ENCODE measurements around the gene DCAF6. TPM values are rescaled to one million over a fixed set of nuclear protein-coding genes. Genes with fewer than 3 reads are reported as not detected.

Gene DCAF6
- total and polyA plus RNA-seq, 9 donors, result 91.0 to 130 (median 110) TPM

- peak; percentile 67 for DNase-seq
- Histone ChIP-seq H3K27ac (ENCODE audit: low read length) (peak overlapping the region; percentile 97), H3K27me3 (ENCODE audit: control insufficient read depth, insufficient read depth, low read length) (no peaks in the 10 kb centered on the region), H3K36me3 (ENCODE audit: control insufficient read depth, insufficient read depth, low read length) (no peaks in the 10 kb centered on the region), H3K4me1 (ENCODE audit: control insufficient read depth, insufficient read depth, low read length) (peaks cover 2% of the 10 kb centered on the region), H3K9me3 (replicated peaks; ENCODE audit: control insufficient read depth, low read depth, low read length) (no peaks in the 10 kb centered on the region), H3K4me3 (ENCODE audit: low read length) (peak overlapping the region; percentile 74)
- no CpG with 5 or more reads among the region's 4 CpGs for WGBS (ENCODE audit: insufficient coverage)
Measured at GRCh38 chr1:167934426-167935215, 1.9 kb upstream of the DCAF6 start.

- DNase-seq, result peak; percentile 65
- H3K4me3 ChIP-seq (ENCODE audit: low read length), result peak overlapping the region; percentile 74
- H3K9me3 ChIP-seq (replicated peaks; ENCODE audit: control insufficient read depth, low read depth, low read length), result no peaks in the 10 kb centered on the region
- peak overlapping the region; percentile 97 for H3K27ac ChIP-seq (ENCODE audit: low read length)
- WGBS (ENCODE audit: insufficient coverage), result under 1% methylated on average over 32 of the region's 45 CpGs
- no peaks in the 10 kb centered on the region for H3K27me3 ChIP-seq (ENCODE audit: control insufficient read depth, insufficient read depth, low read length)
- H3K4me1 ChIP-seq (ENCODE audit: control insufficient read depth, insufficient read depth, low read length), result peaks cover 2% of the 10 kb centered on the region
- H3K36me3 ChIP-seq (ENCODE audit: control insufficient read depth, insufficient read depth, low read length), result no peaks in the 10 kb centered on the region
Measured at GRCh38 chr1:167935216-167936067, 1.0 kb upstream of the DCAF6 start.

- under 1% methylated on average over 50 of the region's 51 CpGs for WGBS (ENCODE audit: insufficient coverage)
- H3K36me3 ChIP-seq (ENCODE audit: control insufficient read depth, insufficient read depth, low read length), result no peaks in the 10 kb centered on the region
- H3K4me3 ChIP-seq (ENCODE audit: low read length), result peak within 1 kb of the TSS; percentile 74
- peaks cover 2% of the 10 kb centered on the region for H3K4me1 ChIP-seq (ENCODE audit: control insufficient read depth, insufficient read depth, low read length)
- DNase-seq, result peak; percentile 93
- H3K27ac ChIP-seq (ENCODE audit: low read length), result peak within 1 kb of the TSS; percentile 98
- H3K27me3 ChIP-seq (ENCODE audit: control insufficient read depth, insufficient read depth, low read length), result no peaks in the 10 kb centered on the region
- H3K9me3 ChIP-seq (replicated peaks; ENCODE audit: control insufficient read depth, low read depth, low read length), result no peaks in the 10 kb centered on the region
Measured at GRCh38 chr1:167936930-167937708, 636 bp downstream of the DCAF6 start, which contains the start of gene MPC2. MPC2 (minus strand) TSS chr1:167937072; CDS start chr1:167935841, 1,231 bp downstream.

- Histone ChIP-seq H3K4me1 (ENCODE audit: control insufficient read depth, insufficient read depth, low read length) (peaks cover 2% of the 10 kb centered on the region), H3K27ac (ENCODE audit: low read length) (peak overlapping the region; percentile 98)
- no CpG with 5 or more reads among the region's 5 CpGs for WGBS (ENCODE audit: insufficient coverage)
Measured at GRCh38 chr1:167937709-167938010, 1.2 kb downstream of the DCAF6 start.

GRCh38 chr1:167938080-167938636 is 1.7 kb downstream of the DCAF6 start:
- DNase-seq, result no peak
- Histone ChIP-seq H3K27ac (ENCODE audit: low read length) (peak overlapping the region; percentile 98), H3K27me3 (ENCODE audit: control insufficient read depth, insufficient read depth, low read length) (no peaks in the 10 kb centered on the region), H3K9me3 (replicated peaks; ENCODE audit: control insufficient read depth, low read depth, low read length) (no peaks in the 10 kb centered on the region), H3K36me3 (ENCODE audit: control insufficient read depth, insufficient read depth, low read length) (no peaks in the 10 kb centered on the region), H3K4me3 (ENCODE audit: low read length) (peak overlapping the region; percentile 74), H3K4me1 (ENCODE audit: control insufficient read depth, insufficient read depth, low read length) (peaks cover 2% of the 10 kb centered on the region)
- no CpG with 5 or more reads among the region's 5 CpGs for WGBS (ENCODE audit: insufficient coverage)

More at GRCh38 chr1:167937709-167938010, 1.2 kb downstream of the DCAF6 start:
- peak overlapping the region; percentile 74 for H3K4me3 ChIP-seq (ENCODE audit: low read length)
- no peak for DNase-seq
- no peaks in the 10 kb centered on the region for H3K9me3 ChIP-seq (replicated peaks; ENCODE audit: control insufficient read depth, low read depth, low read length)
- H3K36me3 ChIP-seq (ENCODE audit: control insufficient read depth, insufficient read depth, low read length), result no peaks in the 10 kb centered on the region
- no peaks in the 10 kb centered on the region for H3K27me3 ChIP-seq (ENCODE audit: control insufficient read depth, insufficient read depth, low read length)

- no peak for DNase-seq
- no peak overlapping the region for H3K27ac ChIP-seq (ENCODE audit: low read length)
- H3K9me3 ChIP-seq (replicated peaks; ENCODE audit: control insufficient read depth, low read depth, low read length), result no peaks in the 10 kb centered on the region
- no peaks in the 10 kb centered on the region for H3K27me3 ChIP-seq (ENCODE audit: control insufficient read depth, insufficient read depth, low read length)
- H3K36me3 ChIP-seq (ENCODE audit: control insufficient read depth, insufficient read depth, low read length), result no peaks in the 10 kb centered on the region
- peaks cover under 1% of the 10 kb centered on the region for H3K4me1 ChIP-seq (ENCODE audit: control insufficient read depth, insufficient read depth, low read length)
- H3K4me3 ChIP-seq (ENCODE audit: low read length), result no peak overlapping the region
- WGBS (ENCODE audit: insufficient coverage), result no CpG with 5 or more reads among the region's 2 CpGs
Measured at GRCh38 chr1:167940264-167940663, 3.8 kb downstream of the DCAF6 start.

- no peak for DNase-seq
- no peaks in the 10 kb centered on the region for H3K27me3 ChIP-seq (ENCODE audit: control insufficient read depth, insufficient read depth, low read length)
- H3K9me3 ChIP-seq (replicated peaks; ENCODE audit: control insufficient read depth, low read depth, low read length), result no peaks in the 10 kb centered on the region
- WGBS (ENCODE audit: insufficient coverage), result 100% methylated on average over 6 of the region's 9 CpGs
- H3K4me3 ChIP-seq (ENCODE audit: low read length), result no peak overlapping the region
- H3K4me1 ChIP-seq (ENCODE audit: control insufficient read depth, insufficient read depth, low read length), result no peaks in the 10 kb centered on the region
- no peak overlapping the region for H3K27ac ChIP-seq (ENCODE audit: low read length)
- no peaks in the 10 kb centered on the region for H3K36me3 ChIP-seq (ENCODE audit: control insufficient read depth, insufficient read depth, low read length)
Measured at GRCh38 chr1:167943541-167943940, 7.1 kb downstream of the DCAF6 start.

- Histone ChIP-seq H3K4me3 (ENCODE audit: low read length) (no peak overlapping the region), H3K9me3 (replicated peaks; ENCODE audit: control insufficient read depth, low read depth, low read length) (no peaks in the 10 kb centered on the region), H3K4me1 (ENCODE audit: control insufficient read depth, insufficient read depth, low read length) (no peaks in the 10 kb centered on the region), H3K36me3 (ENCODE audit: control insufficient read depth, insufficient read depth, low read length) (peaks cover 2% of the 10 kb centered on the region), H3K27ac (ENCODE audit: low read length) (no peak overlapping the region), H3K27me3 (ENCODE audit: control insufficient read depth, insufficient read depth, low read length) (no peaks in the 10 kb centered on the region)
- DNase-seq, result no peak
- no CpG with 5 or more reads among the region's 2 CpGs for WGBS (ENCODE audit: insufficient coverage)
Measured at GRCh38 chr1:167947733-167948132, 11.2 kb downstream of the DCAF6 start.

GRCh38 chr1:167949785-167950184 is 13.3 kb downstream of the DCAF6 start:
- peaks cover 18% of the 10 kb centered on the region for H3K36me3 ChIP-seq (ENCODE audit: control insufficient read depth, insufficient read depth, low read length)
- no peak overlapping the region for H3K4me3 ChIP-seq (ENCODE audit: low read length)
- H3K4me1 ChIP-seq (ENCODE audit: control insufficient read depth, insufficient read depth, low read length), result no peaks in the 10 kb centered on the region
- no peaks in the 10 kb centered on the region for H3K9me3 ChIP-seq (replicated peaks; ENCODE audit: control insufficient read depth, low read depth, low read length)
- WGBS (ENCODE audit: insufficient coverage), result no CpG with 5 or more reads among the region's 3 CpGs
- no peaks in the 10 kb centered on the region for H3K27me3 ChIP-seq (ENCODE audit: control insufficient read depth, insufficient read depth, low read length)
- H3K27ac ChIP-seq (ENCODE audit: low read length), result no peak overlapping the region
- DNase-seq, result no peak
